IgD-negative memory B cell (primary cell): ENCODE results near the gene TPSD1. TPM values are rescaled to one million over a fixed set of nuclear protein-coding genes. Genes with fewer than 3 reads are reported as not detected.
A peak's percentile ranks its signal among the peaks of the same experiment; 100 is the strongest.

ENCODE experiments used
- H3K27ac Mint-ChIP-seq, 3 donors: one replicate each; pipeline ENCODE4 v1.8.0; 2020 to 2022; ENCODE audit warnings: mild to moderate bottlenecking in 3 of 3, mixed read lengths in 3 of 3, moderate library complexity in 1 of 3
- H3K27me3 Mint-ChIP-seq: one replicate; pipeline ENCODE4 v1.8.0; 2021; ENCODE audit warnings: mixed read lengths
- H3K36me3 Mint-ChIP-seq: one replicate; pipeline ENCODE4 v1.8.0; 2020; ENCODE audit warnings: mild to moderate bottlenecking, mixed read lengths
- H3K4me1 Mint-ChIP-seq, 3 donors: one replicate each; pipeline ENCODE4 v1.8.0; 2020 to 2022; ENCODE audit warnings: mixed read lengths in 3 of 3, mild to moderate bottlenecking in 1 of 3
- H3K4me3 Mint-ChIP-seq, 4 donors: one replicate each; pipeline ENCODE4 v1.8.0; 2020 to 2022; ENCODE audit warnings: mild to moderate bottlenecking in 4 of 4, mixed read lengths in 4 of 4, moderate library complexity in 3 of 4
- H3K9me3 Mint-ChIP-seq, 3 donors: one replicate each; pipeline ENCODE4 v1.8.0; 2020 to 2021; ENCODE audit warnings: mixed read lengths in 3 of 3, mild to moderate bottlenecking in 1 of 3
- polyA plus RNA-seq: library from polyadenylated mRNA; unstranded; fragments of 300-500 nt; fragmentation: Illumina TruSeq; gene quantifications from one replicate; pipeline ENCODE4 v1.2.3, GENCODE V29; 2021

Gene TPSD1
- polyA plus RNA-seq, 1 donor from 2014 or later = not detected

DNA sequence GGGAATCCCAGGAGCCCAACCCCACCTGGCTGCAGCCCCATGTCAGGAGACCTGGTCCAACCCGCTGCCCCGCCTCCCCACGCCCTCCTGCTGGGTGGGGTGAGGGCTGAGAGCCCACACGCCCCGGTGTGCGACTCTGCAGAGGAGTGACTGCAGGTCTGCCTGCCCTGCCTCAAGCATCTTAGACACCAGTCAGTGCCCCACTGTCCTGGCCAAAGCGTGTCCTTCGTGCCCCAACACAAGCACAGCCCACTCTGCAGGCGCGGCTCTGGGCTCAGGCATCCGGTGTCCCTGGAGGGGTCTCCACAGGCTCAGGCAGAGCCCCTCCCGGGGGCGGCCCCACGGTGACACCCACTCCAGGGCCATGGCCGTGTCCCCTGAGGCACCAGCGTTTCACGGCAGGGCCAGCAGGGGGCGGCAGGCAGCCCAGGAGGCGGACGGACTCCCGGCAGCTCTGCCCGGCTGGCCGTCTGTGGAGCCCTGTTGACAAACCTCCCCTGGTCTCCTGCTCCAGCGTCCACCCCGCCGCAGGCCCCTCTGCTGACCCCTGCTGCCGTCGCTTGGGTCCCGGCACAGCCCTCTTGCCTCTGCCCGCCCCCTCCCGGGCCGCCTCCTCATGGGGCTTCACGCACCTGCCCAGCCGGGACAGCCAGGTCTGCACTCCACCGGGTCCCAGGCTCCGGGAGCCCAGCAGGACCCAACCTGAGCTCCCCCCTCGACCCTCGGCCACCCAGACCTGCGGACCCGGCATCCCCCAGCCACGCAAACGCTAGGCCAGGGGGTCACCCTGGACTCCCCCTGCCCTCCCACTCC is 45.0 kb downstream of the TPSD1 start:
- Mint-ChIP-seq H3K4me3 (peak overlapping the region in 2 of 4 donors; percentile 8 to 70), H3K27ac (peak overlapping the region in 1 of 3 donors; percentile 97), H3K4me1 (peaks cover 10 to 26% (median 22%) of the 10 kb centered on the region in 3 donors), H3K27me3 (no peaks in the 10 kb centered on the region), H3K36me3 (no peaks in the 10 kb centered on the region), H3K9me3 (no peaks in the 10 kb centered on the region)

DNA sequence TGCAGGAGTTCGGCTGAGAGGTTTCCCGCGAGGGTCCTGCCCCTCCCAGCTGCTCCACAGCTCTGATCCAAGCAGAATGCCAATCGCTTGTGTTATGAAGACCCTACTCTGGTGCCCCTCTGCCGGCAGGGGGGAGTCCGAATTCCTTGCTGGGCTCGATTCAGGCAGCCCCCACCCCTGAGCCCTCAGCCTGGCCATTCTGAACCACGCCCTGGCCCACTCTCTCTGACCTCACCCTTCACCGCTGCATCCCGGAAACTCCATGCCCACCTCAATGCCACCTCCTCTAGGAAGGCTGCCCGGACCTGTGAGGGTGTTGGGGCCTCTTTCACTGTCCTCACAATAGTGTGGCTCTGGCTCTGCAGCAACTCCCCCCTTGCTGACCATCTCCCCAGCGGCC is 45.7 kb downstream of the TPSD1 start:
- Mint-ChIP-seq H3K27me3 (no peaks in the 10 kb centered on the region), H3K27ac (peak overlapping the region in 2 of 3 donors; percentile 53 to 97), H3K36me3 (no peaks in the 10 kb centered on the region), H3K9me3 (no peaks in the 10 kb centered on the region), H3K4me1 (peaks cover 10 to 28% (median 28%) of the 10 kb centered on the region in 3 donors), H3K4me3 (peak overlapping the region in 2 of 4 donors; percentile 51 to 70)

DNA sequence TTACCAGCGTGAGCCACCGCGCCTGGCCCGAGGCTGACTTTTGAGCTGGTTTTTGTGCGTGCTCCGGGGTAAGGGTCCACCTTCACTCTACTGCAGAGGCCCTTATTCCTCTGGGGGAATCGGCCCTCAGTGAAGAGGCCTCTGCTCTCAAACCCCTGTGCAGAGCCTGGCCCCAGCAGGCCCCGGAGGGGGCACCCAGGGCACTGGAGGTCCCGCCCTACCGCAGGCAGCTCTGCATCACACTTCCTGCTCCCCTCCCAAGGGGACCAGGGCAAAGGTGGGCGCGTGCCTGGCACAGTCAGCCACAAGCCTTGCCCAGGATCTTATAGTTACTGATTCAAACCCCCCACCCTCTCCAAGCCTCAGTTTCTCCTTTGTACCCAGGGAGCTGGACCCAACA is 50.0 kb downstream of the TPSD1 start:
- no peaks in the 10 kb centered on the region for H3K27me3 Mint-ChIP-seq
- H3K4me3 Mint-ChIP-seq = peak overlapping the region; percentile 21 to 91 (median 87)
- peak overlapping the region; percentile 91 to 97 (median 92) for H3K27ac Mint-ChIP-seq
- H3K9me3 Mint-ChIP-seq = no peaks in the 10 kb centered on the region
- peaks cover 15 to 31% (median 25%) of the 10 kb centered on the region in 3 donors for H3K4me1 Mint-ChIP-seq
- no peaks in the 10 kb centered on the region for H3K36me3 Mint-ChIP-seq

DNA sequence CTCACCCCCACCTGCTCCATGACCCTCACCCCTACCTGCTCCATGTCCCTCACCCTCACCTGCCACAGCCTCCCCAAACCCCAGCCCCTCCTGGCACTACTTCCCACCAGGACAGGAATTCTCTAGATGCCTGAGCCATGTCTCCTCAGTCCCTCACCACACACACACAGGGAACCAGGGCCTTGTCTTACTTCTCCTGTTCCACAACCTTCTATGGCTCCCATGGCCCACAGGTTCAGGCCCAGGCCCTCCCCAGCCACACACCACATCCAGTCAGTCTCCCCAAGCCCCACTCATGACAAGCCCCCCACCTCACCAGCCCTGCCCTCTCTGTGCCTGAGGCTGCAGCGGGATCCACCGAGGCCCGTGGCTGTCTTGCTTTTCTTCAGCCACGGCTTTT is 50.5 kb downstream of the TPSD1 start:
- H3K4me3 Mint-ChIP-seq = peak overlapping the region; percentile 50 to 91 (median 87)
- H3K4me1 Mint-ChIP-seq = peaks cover 19 to 36% (median 30%) of the 10 kb centered on the region in 3 donors
- H3K27me3 Mint-ChIP-seq = no peaks in the 10 kb centered on the region
- H3K36me3 Mint-ChIP-seq = no peaks in the 10 kb centered on the region
- H3K9me3 Mint-ChIP-seq = no peaks in the 10 kb centered on the region
- peak overlapping the region; percentile 87 to 97 (median 92) for H3K27ac Mint-ChIP-seq

DNA sequence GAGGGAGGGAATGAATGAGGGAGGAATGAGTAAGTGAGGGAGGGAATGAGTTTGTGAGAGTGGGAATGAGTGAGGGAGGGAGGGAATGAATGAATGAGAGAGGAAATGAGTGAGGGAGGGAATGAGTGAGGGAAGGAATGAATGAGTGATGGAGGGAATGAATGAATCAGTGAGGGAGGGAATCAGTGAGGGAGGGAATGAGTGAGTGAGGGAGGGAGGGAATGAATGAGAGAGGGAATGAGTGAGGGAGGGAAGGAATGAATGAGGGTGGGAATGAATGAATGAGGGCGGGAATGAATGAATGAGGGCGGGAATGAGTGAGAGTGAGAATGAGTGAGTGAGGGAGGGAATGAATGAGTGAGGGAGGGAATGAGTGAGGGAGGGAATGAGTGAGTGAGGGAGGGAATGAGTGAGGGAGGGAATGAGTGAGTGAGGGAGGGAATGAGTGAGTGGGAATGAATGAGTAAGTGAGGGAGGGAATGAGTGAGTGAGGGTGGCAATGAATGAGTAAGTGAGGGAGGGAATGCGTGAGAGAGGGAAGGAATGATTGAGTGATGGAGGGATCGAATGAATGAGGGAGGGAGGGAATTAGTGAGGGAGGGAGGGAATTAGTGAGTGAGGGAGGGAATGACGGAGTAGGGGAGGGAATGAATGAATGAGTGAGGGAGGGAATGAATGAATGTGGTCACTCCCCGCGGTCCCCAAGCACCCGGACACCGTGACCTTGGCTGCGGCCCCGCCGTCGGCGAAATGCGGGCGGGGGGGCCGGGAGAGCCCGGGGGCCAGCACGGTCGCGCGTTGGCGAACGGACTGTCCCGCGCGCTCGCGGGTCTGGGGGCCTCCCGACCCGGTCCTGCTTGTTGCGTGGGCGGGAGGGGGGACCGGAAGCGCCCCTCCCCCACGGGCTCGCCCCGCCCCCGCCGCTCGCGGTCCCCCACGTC is 52.4 kb downstream of the TPSD1 start:
- H3K36me3 Mint-ChIP-seq = no peaks in the 10 kb centered on the region
- H3K4me3 Mint-ChIP-seq = peak overlapping the region; percentile 87 to 96 (median 93)
- H3K9me3 Mint-ChIP-seq = no peaks in the 10 kb centered on the region
- H3K27me3 Mint-ChIP-seq = no peaks in the 10 kb centered on the region
- peaks cover 26 to 30% (median 30%) of the 10 kb centered on the region in 3 donors for H3K4me1 Mint-ChIP-seq
- peak overlapping the region; percentile 100 for H3K27ac Mint-ChIP-seq

Other genes starting within 250 kb of the TPSD1 start
- gene SSTR5, start 183.3 kb upstream of the TPSD1 start, polyA plus RNA-seq = not detected
- not detected for gene C1QTNF8, start 159.8 kb upstream of the TPSD1 start, polyA plus RNA-seq
- gene CACNA1H, start 103.0 kb upstream of the TPSD1 start, polyA plus RNA-seq = not detected
- gene TPSG1, start 30.8 kb upstream of the TPSD1 start, polyA plus RNA-seq = not detected
- gene TPSB2, start 25.9 kb upstream of the TPSD1 start, polyA plus RNA-seq = not detected
- not detected for gene TPSAB1, start 15.4 kb upstream of the TPSD1 start, polyA plus RNA-seq
- 165 TPM for gene UBE2I, start 53.6 kb downstream of the TPSD1 start, polyA plus RNA-seq
- gene BAIAP3, start 77.6 kb downstream of the TPSD1 start, polyA plus RNA-seq = 26.0 TPM
- 116 TPM for gene TSR3, start 95.8 kb downstream of the TPSD1 start, polyA plus RNA-seq
- 55.9 TPM for gene GNPTG, start 95.9 kb downstream of the TPSD1 start, polyA plus RNA-seq
- 9.2 TPM for gene UNKL, start 158.6 kb downstream of the TPSD1 start, polyA plus RNA-seq
- gene UQCC4, start 164.7 kb downstream of the TPSD1 start, polyA plus RNA-seq = 37.0 TPM
- not detected for gene PERCC1, start 175.0 kb downstream of the TPSD1 start, polyA plus RNA-seq
- gene CCDC154, start 188.5 kb downstream of the TPSD1 start, polyA plus RNA-seq = 1.5 TPM
- gene CLCN7, start 219.0 kb downstream of the TPSD1 start, polyA plus RNA-seq = 102 TPM
- gene PTX4, start 232.9 kb downstream of the TPSD1 start, polyA plus RNA-seq = not detected
- gene TELO2, start 237.3 kb downstream of the TPSD1 start, polyA plus RNA-seq = 37.4 TPM